ENCODE measurements around the gene CEP128. TPM values are rescaled to one million over a fixed set of nuclear protein-coding genes. Genes with fewer than 3 reads are reported as not detected.

Gene CEP128
- total RNA-seq, 4 donors from 2014 or later = 3.5 to 12.9 (median 9.7) TPM

GRCh38 chr14:80475074-80475473 is 466.5 kb downstream of the CEP128 start:
- no peak for DNase-seq (ENCODE audit: extremely low spot score)
- TF ChIP-seq, protein P1, sequence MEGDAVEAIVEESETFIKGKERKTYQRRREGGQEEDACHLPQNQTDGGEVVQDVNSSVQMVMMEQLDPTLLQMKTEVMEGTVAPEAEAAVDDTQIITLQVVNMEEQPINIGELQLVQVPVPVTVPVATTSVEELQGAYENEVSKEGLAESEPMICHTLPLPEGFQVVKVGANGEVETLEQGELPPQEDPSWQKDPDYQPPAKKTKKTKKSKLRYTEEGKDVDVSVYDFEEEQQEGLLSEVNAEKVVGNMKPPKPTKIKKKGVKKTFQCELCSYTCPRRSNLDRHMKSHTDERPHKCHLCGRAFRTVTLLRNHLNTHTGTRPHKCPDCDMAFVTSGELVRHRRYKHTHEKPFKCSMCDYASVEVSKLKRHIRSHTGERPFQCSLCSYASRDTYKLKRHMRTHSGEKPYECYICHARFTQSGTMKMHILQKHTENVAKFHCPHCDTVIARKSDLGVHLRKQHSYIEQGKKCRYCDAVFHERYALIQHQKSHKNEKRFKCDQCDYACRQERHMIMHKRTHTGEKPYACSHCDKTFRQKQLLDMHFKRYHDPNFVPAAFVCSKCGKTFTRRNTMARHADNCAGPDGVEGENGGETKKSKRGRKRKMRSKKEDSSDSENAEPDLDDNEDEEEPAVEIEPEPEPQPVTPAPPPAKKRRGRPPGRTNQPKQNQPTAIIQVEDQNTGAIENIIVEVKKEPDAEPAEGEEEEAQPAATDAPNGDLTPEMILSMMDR (IDR thresholded peaks at IDR 0.05) = no peak
- TF ChIP-seq EP300 (IDR thresholded peaks at IDR 0.05) (no peak), POLR2A (IDR thresholded peaks at IDR 0.05; ENCODE audit: low read depth) (no peak), POLR2AphosphoS5 (IDR thresholded peaks at IDR 0.05) (no peak)
- no peak overlapping the region for H3K27ac ChIP-seq (replicated peaks in 1 of 4)
- 90% methylated on average over 4 of the region's 4 CpGs for WGBS
- H3K27me3 ChIP-seq = no peaks in the 10 kb centered on the region
- H3K36me3 ChIP-seq = no peaks in the 10 kb centered on the region
- no peak overlapping the region for H3K4me3 ChIP-seq
- intact Hi-C loops (cut with DNase I) = no loop called here
- peaks cover 0 to 5% (median 0%) of the 10 kb centered on the region in 4 donors for H3K9me3 ChIP-seq
- peaks cover 0 to 10% (median 3%) of the 10 kb centered on the region in 4 donors for H3K4me1 ChIP-seq

DNA sequence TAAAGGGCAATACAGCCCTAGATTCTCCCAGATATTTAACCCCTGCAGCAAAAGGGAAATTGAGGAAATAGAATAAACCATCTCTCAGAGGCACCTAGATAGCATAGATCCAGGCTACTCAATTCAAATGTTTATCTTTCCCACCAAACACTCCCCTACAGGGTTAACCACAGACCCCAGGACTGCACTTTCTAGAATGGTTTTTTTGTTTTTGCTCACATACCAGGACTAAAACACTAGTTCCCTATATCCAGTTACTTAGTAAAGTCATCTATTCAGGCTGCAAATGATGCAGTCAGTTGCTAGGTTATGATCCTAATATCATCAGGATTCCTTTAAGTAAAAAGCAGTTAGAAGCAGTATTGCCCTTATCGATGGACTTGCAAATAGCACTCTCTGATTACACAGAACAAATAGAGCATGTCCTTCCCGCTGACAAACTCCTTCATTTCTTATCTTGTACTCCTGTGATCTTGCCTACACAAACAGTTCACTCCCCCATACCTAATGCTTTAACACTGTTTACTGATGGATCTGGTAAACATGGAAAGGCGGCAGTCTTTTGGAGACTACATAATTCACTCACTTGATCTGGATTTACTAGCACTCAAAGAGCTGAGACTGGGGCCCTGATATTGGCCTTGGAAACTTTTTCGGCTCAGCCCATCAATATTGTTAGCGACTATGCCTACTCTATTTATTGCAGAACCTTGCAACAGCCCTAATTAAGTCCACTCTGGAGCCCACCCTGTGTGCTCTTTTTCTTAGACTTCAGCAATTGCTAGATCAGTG is 473.0 kb downstream of the CEP128 start:
- no peak overlapping the region for H3K27ac ChIP-seq (replicated peaks in 1 of 4)
- H3K27me3 ChIP-seq = no peaks in the 10 kb centered on the region
- no peak overlapping the region for H3K4me3 ChIP-seq
- DNase-seq (ENCODE audit: extremely low spot score) = no peak
- no peaks in the 10 kb centered on the region for H3K4me1 ChIP-seq
- no peaks in the 10 kb centered on the region for H3K36me3 ChIP-seq
- intact Hi-C loops (cut with DNase I) = no loop called here
- WGBS = 79% methylated on average over 5 of the region's 5 CpGs
- no peak for TF ChIP-seq POLR2AphosphoS5 (IDR thresholded peaks at IDR 0.05)
- no peak for TF ChIP-seq POLR2A (IDR thresholded peaks at IDR 0.05; ENCODE audit: low read depth)
- peaks cover 0 to 5% (median 0%) of the 10 kb centered on the region in 4 donors for H3K9me3 ChIP-seq

DNA sequence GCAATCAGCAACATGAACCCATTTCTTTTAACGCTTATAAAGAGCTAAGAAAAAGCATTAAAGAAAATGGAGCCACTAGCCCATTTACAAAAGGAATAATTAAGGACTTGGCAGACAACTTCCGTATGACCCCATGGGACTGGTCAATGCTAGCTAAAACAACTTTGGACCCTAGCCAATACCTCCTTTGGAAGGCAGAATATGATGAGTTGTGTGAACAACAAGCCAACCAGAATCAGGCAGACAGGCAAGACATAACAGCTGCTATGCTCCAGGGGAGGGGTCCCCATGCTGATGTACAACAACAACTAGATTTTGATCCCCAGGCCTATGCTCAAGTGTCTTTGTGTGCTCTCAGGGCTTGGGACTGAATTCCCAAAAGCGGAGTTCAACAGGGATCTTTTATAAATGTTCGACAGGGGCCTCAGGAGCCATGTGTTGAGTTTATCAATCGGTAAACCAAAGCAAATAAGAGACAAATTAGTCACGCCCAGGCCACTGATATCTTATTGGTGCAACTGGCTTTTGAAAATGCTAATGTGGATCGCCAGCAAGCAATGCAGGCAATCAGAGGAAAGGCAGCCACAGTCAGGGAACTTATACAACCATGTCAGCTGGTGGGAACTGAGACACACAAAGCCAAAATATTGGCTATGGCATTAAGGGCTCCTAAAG is 475.9 kb downstream of the CEP128 start:
- Histone ChIP-seq H3K36me3 (no peaks in the 10 kb centered on the region), H3K27ac (replicated peaks in 1 of 4) (no peak overlapping the region), H3K4me3 (no peak overlapping the region), H3K27me3 (no peaks in the 10 kb centered on the region), H3K9me3 (no peaks in the 10 kb centered on the region), H3K4me1 (no peaks in the 10 kb centered on the region)
- intact Hi-C loops (cut with DNase I) = no loop called here
- DNase-seq (ENCODE audit: extremely low spot score) = no peak
- WGBS = 92% methylated on average over 7 of the region's 7 CpGs
- TF ChIP-seq EP300 (IDR thresholded peaks at IDR 0.05) (no peak), POLR2AphosphoS5 (IDR thresholded peaks at IDR 0.05) (no peak), POLR2A (IDR thresholded peaks at IDR 0.05; ENCODE audit: low read depth) (no peak)
- TF ChIP-seq, protein P1 (IDR thresholded peaks at IDR 0.05) = no peak

DNA sequence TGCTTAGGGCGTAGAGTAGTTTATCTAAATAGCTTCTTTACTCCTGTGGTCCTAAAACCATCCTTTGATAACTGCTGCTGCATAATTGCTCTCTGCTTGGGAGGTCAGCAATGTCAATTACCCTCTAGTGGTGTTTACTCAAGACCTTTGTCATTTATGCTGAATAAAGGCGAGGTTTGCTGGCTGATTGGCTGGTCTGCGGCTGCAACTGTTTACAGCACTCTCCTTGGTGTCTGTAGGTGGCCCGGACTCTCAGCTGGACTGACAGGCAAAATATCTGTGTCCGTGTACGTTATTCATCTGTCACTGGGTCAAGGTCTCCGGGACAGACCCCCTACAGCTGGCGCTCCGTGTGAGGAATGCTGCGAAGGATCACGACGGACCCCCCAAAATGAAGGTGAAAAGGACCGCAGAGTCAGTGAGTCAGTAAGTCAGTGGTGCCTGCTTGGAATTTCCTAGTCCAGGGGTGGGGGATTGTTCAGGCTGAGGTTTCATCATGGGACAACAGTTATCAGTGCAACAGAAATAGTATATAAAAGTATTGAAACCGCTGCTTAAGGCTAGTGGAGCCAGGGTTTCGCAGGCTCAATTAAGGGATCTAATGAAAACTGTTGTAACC is 476.9 kb downstream of the CEP128 start:
- intact Hi-C loops (cut with DNase I) = no loop called here
- DNase-seq (ENCODE audit: extremely low spot score) = no peak
- 85% methylated on average over 15 of the region's 15 CpGs for WGBS
- H3K27me3 ChIP-seq = no peaks in the 10 kb centered on the region
- no peaks in the 10 kb centered on the region for H3K9me3 ChIP-seq
- H3K36me3 ChIP-seq = no peaks in the 10 kb centered on the region
- TF ChIP-seq EP300 (IDR thresholded peaks at IDR 0.05) = no peak
- no peak for TF ChIP-seq POLR2AphosphoS5 (IDR thresholded peaks at IDR 0.05)
- TF ChIP-seq, protein P1 (IDR thresholded peaks at IDR 0.05) = no peak
- H3K4me3 ChIP-seq = no peak overlapping the region
- H3K27ac ChIP-seq (replicated peaks in 1 of 4) = no peak overlapping the region
- no peaks in the 10 kb centered on the region for H3K4me1 ChIP-seq

- DNase-seq (ENCODE audit: extremely low spot score) = no peak
- no peaks in the 10 kb centered on the region for H3K9me3 ChIP-seq
- H3K4me3 ChIP-seq = no peak overlapping the region
- H3K36me3 ChIP-seq = no peaks in the 10 kb centered on the region
- 85% methylated on average over 1 of the region's 1 CpG for WGBS
- no peaks in the 10 kb centered on the region for H3K27me3 ChIP-seq
- H3K4me1 ChIP-seq = no peaks in the 10 kb centered on the region
- H3K27ac ChIP-seq (replicated peaks in 1 of 4) = no peak overlapping the region
- TF ChIP-seq, protein P1 (IDR thresholded peaks at IDR 0.05) = no peak
- no peak for TF ChIP-seq POLR2AphosphoS5 (IDR thresholded peaks at IDR 0.05)
- intact Hi-C loops (cut with DNase I) = no loop called here
Observed at GRCh38 chr14:80456209-80456608, 485.3 kb downstream of the CEP128 start.
